Measurements from ENCODE around the gene VPS33A. TPM values are rescaled to one million over a fixed set of nuclear protein-coding genes. Genes with fewer than 3 reads are reported as not detected.

Gene VPS33A
- total RNA-seq, 1 donor from 2014 or later = 16.9 TPM

GRCh38 chr12:122201381-122201780 lies 64.9 kb downstream of the VPS33A start:
- TF ChIP-seq CTCF (IDR thresholded peaks at IDR 0.05) = no peak
- Mint-ChIP-seq H3K27me3 (ENCODE audit: low read depth) (peaks cover 10% of the 10 kb centered on the region), H3K4me3 (ENCODE audit: unreplicated experiment) (no peak overlapping the region), H3K36me3 (ENCODE audit: low read depth) (no peaks in the 10 kb centered on the region), H3K4me1 (ENCODE audit: low read depth) (peaks cover 19% of the 10 kb centered on the region), H3K27ac (ENCODE audit: unreplicated experiment) (no peak overlapping the region), H3K9me3 (ENCODE audit: low read depth) (no peaks in the 10 kb centered on the region)
- peak; percentile 68 for DNase-seq (ENCODE audit: low spot score)

DNA sequence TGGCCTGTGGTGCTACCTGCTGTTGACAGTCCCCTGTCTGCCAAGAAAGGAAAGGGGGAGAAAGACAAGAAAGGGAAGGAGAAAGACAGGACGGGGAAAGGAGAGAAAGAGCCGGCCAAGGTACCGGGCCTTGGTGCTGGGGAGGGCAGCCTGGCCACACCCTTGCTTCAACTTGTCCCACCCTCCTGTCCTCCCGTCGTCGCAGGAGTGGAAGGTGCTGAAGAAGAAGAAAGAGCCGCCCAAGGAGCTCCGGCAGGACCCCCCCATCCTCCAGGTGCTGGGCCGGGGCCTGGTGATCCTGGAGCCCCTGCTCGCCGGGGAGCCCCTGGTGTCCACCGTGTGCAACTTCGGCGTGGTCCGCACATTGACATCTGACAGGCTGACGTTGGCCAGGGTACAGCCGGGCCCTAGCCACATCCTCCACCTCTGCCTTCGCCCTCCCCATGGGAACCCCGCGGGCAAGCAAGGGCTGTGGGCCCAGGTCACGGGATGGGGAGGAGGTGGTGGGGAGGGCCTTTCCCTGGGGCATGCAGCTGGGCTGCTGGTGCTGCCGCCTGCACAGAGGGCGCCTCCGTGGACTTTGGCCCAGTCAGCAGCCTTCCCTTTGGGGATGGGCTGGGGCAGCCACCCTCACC lies 65.6 kb downstream of the VPS33A start:
- Mint-ChIP-seq H3K4me1 (ENCODE audit: low read depth) (peaks cover 19% of the 10 kb centered on the region), H3K36me3 (ENCODE audit: low read depth) (peaks cover 3% of the 10 kb centered on the region), H3K4me3 (ENCODE audit: unreplicated experiment) (no peak overlapping the region), H3K27ac (ENCODE audit: unreplicated experiment) (no peak overlapping the region), H3K27me3 (ENCODE audit: low read depth) (peaks cover 10% of the 10 kb centered on the region), H3K9me3 (ENCODE audit: low read depth) (peaks cover 4% of the 10 kb centered on the region)
- TF ChIP-seq CTCF (IDR thresholded peaks at IDR 0.05) = peak; percentile 18
- DNase-seq (ENCODE audit: low spot score) = peak; percentile 90

GRCh38 chr12:122199484-122200355 lies 66.6 kb downstream of the VPS33A start:
- Mint-ChIP-seq H3K27me3 (ENCODE audit: low read depth) (peaks cover 5% of the 10 kb centered on the region), H3K27ac (ENCODE audit: unreplicated experiment) (no peak overlapping the region), H3K4me1 (ENCODE audit: low read depth) (peaks cover 13% of the 10 kb centered on the region), H3K9me3 (ENCODE audit: low read depth) (peaks cover 11% of the 10 kb centered on the region), H3K4me3 (ENCODE audit: unreplicated experiment) (no peak overlapping the region), H3K36me3 (ENCODE audit: low read depth) (peaks cover 5% of the 10 kb centered on the region)
- TF ChIP-seq CTCF (IDR thresholded peaks at IDR 0.05) = no peak
- peak; percentile 74 for DNase-seq (ENCODE audit: low spot score)

GRCh38 chr12:122197612-122197966 lies 68.7 kb downstream of the VPS33A start:
- H3K4me3 Mint-ChIP-seq (ENCODE audit: unreplicated experiment) = no peak overlapping the region

More at GRCh38 chr12:122197612-122197966, 68.7 kb downstream of the VPS33A start:
- peaks cover 13% of the 10 kb centered on the region for H3K9me3 Mint-ChIP-seq (ENCODE audit: low read depth)
- peaks cover 2% of the 10 kb centered on the region for H3K27me3 Mint-ChIP-seq (ENCODE audit: low read depth)
- no peak for DNase-seq (ENCODE audit: low spot score)
- peaks cover 7% of the 10 kb centered on the region for H3K4me1 Mint-ChIP-seq (ENCODE audit: low read depth)
- TF ChIP-seq CTCF (IDR thresholded peaks at IDR 0.05) = no peak
- H3K27ac Mint-ChIP-seq (ENCODE audit: unreplicated experiment) = no peak overlapping the region
- peaks cover 7% of the 10 kb centered on the region for H3K36me3 Mint-ChIP-seq (ENCODE audit: low read depth)

Data from chondrocyte (in vitro differentiated cells).